HCT116 (cell line): ENCODE data around the gene UNC79. TPM values are rescaled to one million over a fixed set of nuclear protein-coding genes. Genes with fewer than 3 reads are reported as not detected.

Experiments used
- ATAC-seq: fragments of 200-7000 bp; cut with Tn5 transposase; 2 replicates; pipeline ENCODE4 v1.9.1; 2020; ENCODE audit warnings: mild to moderate bottlenecking, moderate library complexity
- BruUV-seq: library from RNA; stranded (reverse); fragments of 400-500 nt; replicated peaks from 2 replicates; lab custom pipeline; 2021; lab: Mats Ljungman, UMichigan
- CTCF ChIA-PET: fragments of 300-600 bp; sonication (Branson Sonifier 250); formaldehyde crosslinking; loops from one replicate; lab custom pipeline; 2021; ENCODE audit warnings: antibody characterized with exemption; lab: Charles Lee
- POLR2A ChIA-PET: fragments of 300-600, 350-600 bp; sonication (Branson Sonifier 250); formaldehyde crosslinking; loops from one replicate; lab custom pipeline; 2021; ENCODE audit warnings: antibody characterized with exemption; lab: Charles Lee
- RAD21 ChIA-PET, 2 experiments: fragments of 300-600 bp; sonication (Branson Sonifier 250); formaldehyde crosslinking; loops; one replicate each; lab custom pipeline; 2023; ENCODE audit warnings: low total read pairs in 2 of 2; ENCODE audit not compliant: uncharacterized antibody in 2 of 2, unreplicated experiment in 2 of 2, low non-redundant PET in 1 of 2; lab: Charles Lee
- DNase-seq: peaks from one replicate; pipeline ENCODE4 v3.0.0-alpha.2; 2010; ENCODE audit warnings: low read depth, low spot score
- H2AFZ ChIP-seq: fragments of 200-600 bp; shearing (Covaris generic), sonication (generic); 2 replicates; pipeline ENCODE4 v1.6.1; 2017; ENCODE audit warnings: low read depth, mixed run types, mixed read lengths, antibody characterized with exemption, low read length; ENCODE audit not compliant: poor library complexity, severe bottlenecking
- H3K27ac ChIP-seq: 2 replicates; pipeline ENCODE4 v1.5.1; 2012; ENCODE audit warnings: low read depth, low read length
- H3K27me3 ChIP-seq: fragments of 200-600 bp; sonication (generic); 2 replicates; pipeline ENCODE4 v1.6.1; 2016; ENCODE audit warnings: mixed run types, low read length, mixed read lengths; ENCODE audit not compliant: insufficient read depth
- H3K36me3 ChIP-seq, 2 experiments: fragments of 200-500 bp in 1 of 2; fragments of 200-600 bp in 1 of 2; sonication (Bioruptor generic) in 1 of 2; sonication (generic) in 1 of 2; 2 replicates each; pipeline versions ENCODE4 v1.5.1 to v1.6.1; 2014 to 2016; ENCODE audit warnings: low read length in 2 of 2, inconsistent platforms in 1 of 2, mixed read lengths in 1 of 2, mixed run types in 1 of 2; ENCODE audit not compliant: insufficient read depth in 2 of 2, control insufficient read depth in 1 of 2
- H3K4me1 ChIP-seq, 2 experiments: fragments of 200-600 bp in 1 of 2; sonication (generic) in 1 of 2; 2 replicates each; pipeline versions ENCODE4 v1.5.1 to v1.6.1; 2012 to 2017; ENCODE audit warnings: low read length in 2 of 2, inconsistent platforms in 1 of 2, mild to moderate bottlenecking in 1 of 2, mixed read lengths in 1 of 2, mixed run types in 1 of 2, moderate library complexity in 1 of 2; ENCODE audit not compliant: insufficient read depth in 2 of 2, control insufficient read depth in 1 of 2
- H3K4me2 ChIP-seq: fragments of 200-600 bp; sonication (generic); 2 replicates; pipeline ENCODE4 v1.6.1; 2017; ENCODE audit warnings: mixed run types, low read length, mixed read lengths
- H3K4me3 ChIP-seq, 2 experiments: fragments of 200-600 bp in 1 of 2; sonication (generic) in 1 of 2; replicated peaks in 1 of 2; 2 replicates each; pipeline ENCODE4 v1.5.1; 2011 to 2016; ENCODE audit warnings: low read length in 2 of 2, control low read depth in 1 of 2, low read depth in 1 of 2, mild to moderate bottlenecking in 1 of 2, mixed read lengths in 1 of 2, mixed run types in 1 of 2
- H3K79me2 ChIP-seq: fragments of 200-600 bp; sonication (generic); 2 replicates; pipeline ENCODE4 v1.6.1; 2017; ENCODE audit warnings: mild to moderate bottlenecking, mixed run types, low read length, moderate library complexity, mixed read lengths; ENCODE audit not compliant: insufficient read depth
- H3K9ac ChIP-seq: fragments of 200-600 bp; sonication (generic); 2 replicates; pipeline ENCODE4 v1.6.1; 2016; ENCODE audit warnings: low read length, mixed read lengths
- H3K9me2 ChIP-seq: fragments of 200-600 bp; sonication (generic), shearing (Covaris generic); 2 replicates; pipeline ENCODE4 v1.6.1; 2017; ENCODE audit warnings: mixed run types, mild to moderate bottlenecking, moderate library complexity; ENCODE audit not compliant: insufficient read depth
- H3K9me3 ChIP-seq, 2 experiments: fragments of 200-500 bp in 1 of 2; fragments of 200-600 bp in 1 of 2; sonication (Bioruptor generic) in 1 of 2; sonication (generic) in 1 of 2; 2 replicates each; pipeline ENCODE4 v1.6.1; 2014 to 2017; ENCODE audit warnings: low read length in 2 of 2, mixed read lengths in 2 of 2, inconsistent platforms in 1 of 2, low read depth in 1 of 2, mild to moderate bottlenecking in 1 of 2, mixed run types in 1 of 2, moderate library complexity in 1 of 2; ENCODE audit not compliant: control insufficient read depth in 1 of 2, insufficient read depth in 1 of 2
- H4K20me1 ChIP-seq: fragments of 200-600 bp; sonication (generic), shearing (Covaris generic); 2 replicates; pipeline ENCODE4 v1.6.1; 2017; ENCODE audit warnings: mixed run types, mild to moderate bottlenecking, moderate library complexity; ENCODE audit not compliant: insufficient read depth
- EGR1 ChIP-seq: IDR thresholded peaks from 2 replicates; pipeline ENCODE4 v1.6.1; 2012; ENCODE audit warnings: low read depth
- EZH2phosphoT487 ChIP-seq: fragments of 200-600 bp; IDR thresholded peaks from 2 replicates; pipeline ENCODE4 v1.6.1; 2018; ENCODE audit warnings: antibody characterized with exemption, borderline replicate concordance
- FOSL1 ChIP-seq: IDR thresholded peaks from 2 replicates; pipeline ENCODE4 v1.6.1; 2012; ENCODE audit warnings: low read depth
- JUND ChIP-seq: IDR thresholded peaks from 2 replicates; pipeline ENCODE4 v1.6.1; 2012
- POLR2A ChIP-seq: IDR thresholded peaks from 2 replicates; pipeline ENCODE4 v1.7.0; 2011; ENCODE audit warnings: borderline replicate concordance; ENCODE audit not compliant: insufficient read depth, insufficient read length; ENCODE audit errors: extremely low read depth
- POLR2AphosphoS5 ChIP-seq: IDR thresholded peaks from 2 replicates; pipeline ENCODE4 v1.6.1; 2011; ENCODE audit warnings: mild to moderate bottlenecking, low read depth, low read length, moderate library complexity
- SIN3A ChIP-seq: IDR thresholded peaks from 2 replicates; pipeline ENCODE4 v1.6.1; 2012; ENCODE audit warnings: low read depth
- SP1 ChIP-seq: IDR thresholded peaks from 2 replicates; pipeline ENCODE4 v1.6.1; 2012; ENCODE audit warnings: low read depth
- SRF ChIP-seq: IDR thresholded peaks from 2 replicates; pipeline ENCODE4 v1.6.1; 2012; ENCODE audit warnings: low read depth
- ZFX ChIP-seq: fragments of 450-650 bp; IDR thresholded peaks from 2 replicates; pipeline ENCODE4 v1.6.1; 2017
- ZNF274 ChIP-seq: fragments of 200-500 bp; sonication (Bioruptor generic); IDR thresholded peaks from 2 replicates; pipeline ENCODE4 v1.6.1; 2014; ENCODE audit warnings: mild to moderate bottlenecking, low read depth, low read length, inconsistent platforms
- intact Hi-C: fragments of 100-400 bp; cut with micrococcal nuclease; formaldehyde crosslinking; loops from 2 replicates; pipeline ENCODE4 v1.10.0; 2022
- total RNA-seq: library from RNA; stranded (reverse); gene quantifications from one replicate; pipeline ENCODE4 v1.2.1, GENCODE V29; 2021; ENCODE audit not compliant: unreplicated experiment
- TF ChIP-seq, protein P1 (sequence below): IDR thresholded peaks from 2 replicates; pipeline ENCODE4 v1.6.1; 2012
- TF ChIP-seq, protein P2 (sequence below): IDR thresholded peaks from 2 replicates; pipeline ENCODE4 v1.6.1; 2012; ENCODE audit warnings: low read depth
- TF ChIP-seq, protein P3 (sequence below): IDR thresholded peaks from 2 replicates; pipeline ENCODE4 v1.6.1; 2011; ENCODE audit warnings: mild to moderate bottlenecking, low read length, moderate library complexity; ENCODE audit not compliant: insufficient replicate concordance; ENCODE audit errors: extremely low read depth

The UNC79 gene
- total RNA-seq, 1 experiment from 2014 or later = 0.10 TPM

DNA sequence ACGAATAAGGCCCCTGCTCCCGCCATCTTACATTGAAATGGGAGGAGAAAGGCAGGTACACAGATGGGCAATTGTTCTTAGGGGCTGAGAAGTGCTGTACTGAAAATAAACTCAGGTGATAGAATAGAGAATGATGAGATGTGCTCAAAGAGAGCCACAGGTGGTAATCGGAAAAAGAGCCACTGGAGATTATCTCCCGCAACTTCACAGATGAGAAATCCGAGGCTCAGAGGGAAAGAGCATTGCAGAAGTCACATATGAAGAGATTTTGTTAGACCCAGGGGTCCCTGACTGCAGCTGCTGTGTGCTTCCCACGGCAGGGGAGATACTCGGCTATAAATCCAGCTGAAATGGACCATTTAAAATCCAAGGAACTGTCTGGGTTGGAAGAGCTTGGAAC is 283.9 kb downstream of the UNC79 start:
- Histone ChIP-seq H3K27me3 (no peaks in the 10 kb centered on the region), H4K20me1 (no peaks in the 10 kb centered on the region), H3K36me3 (no peaks in the 10 kb centered on the region), H3K4me3 (no peak overlapping the region), H3K27ac (no peak overlapping the region), H3K4me2 (no peak overlapping the region), H3K9me2 (no peaks in the 10 kb centered on the region), H3K9ac (no peak overlapping the region), H2AFZ (no peak overlapping the region), H3K4me1 (peaks cover 0 to 4% of the 10 kb centered on the region in 2 experiments; a peak in 1 of 4 replicates), H3K9me3 (no peaks in the 10 kb centered on the region), H3K79me2 (no peaks in the 10 kb centered on the region)
- intact Hi-C loops = no loop called here
- DNase-seq = no peak
- RAD21 ChIA-PET = no interaction called here
- CTCF ChIA-PET = no interaction called here
- POLR2A ChIA-PET = no interaction called here
- BruUV-seq = no TSS peak
- no peak for ATAC-seq
- TF ChIP-seq SRF (no peak), ZNF274 (no peak), EZH2phosphoT487 (no peak), POLR2A (no peak), POLR2AphosphoS5 (no peak), FOSL1 (no peak), ZFX (no peak), JUND (no peak), SP1 (no peak), SIN3A (no peak), EGR1 (no peak)
- TF ChIP-seq, protein P1, sequence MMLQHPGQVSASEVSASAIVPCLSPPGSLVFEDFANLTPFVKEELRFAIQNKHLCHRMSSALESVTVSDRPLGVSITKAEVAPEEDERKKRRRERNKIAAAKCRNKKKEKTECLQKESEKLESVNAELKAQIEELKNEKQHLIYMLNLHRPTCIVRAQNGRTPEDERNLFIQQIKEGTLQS = no peak
- TF ChIP-seq, protein P2, sequence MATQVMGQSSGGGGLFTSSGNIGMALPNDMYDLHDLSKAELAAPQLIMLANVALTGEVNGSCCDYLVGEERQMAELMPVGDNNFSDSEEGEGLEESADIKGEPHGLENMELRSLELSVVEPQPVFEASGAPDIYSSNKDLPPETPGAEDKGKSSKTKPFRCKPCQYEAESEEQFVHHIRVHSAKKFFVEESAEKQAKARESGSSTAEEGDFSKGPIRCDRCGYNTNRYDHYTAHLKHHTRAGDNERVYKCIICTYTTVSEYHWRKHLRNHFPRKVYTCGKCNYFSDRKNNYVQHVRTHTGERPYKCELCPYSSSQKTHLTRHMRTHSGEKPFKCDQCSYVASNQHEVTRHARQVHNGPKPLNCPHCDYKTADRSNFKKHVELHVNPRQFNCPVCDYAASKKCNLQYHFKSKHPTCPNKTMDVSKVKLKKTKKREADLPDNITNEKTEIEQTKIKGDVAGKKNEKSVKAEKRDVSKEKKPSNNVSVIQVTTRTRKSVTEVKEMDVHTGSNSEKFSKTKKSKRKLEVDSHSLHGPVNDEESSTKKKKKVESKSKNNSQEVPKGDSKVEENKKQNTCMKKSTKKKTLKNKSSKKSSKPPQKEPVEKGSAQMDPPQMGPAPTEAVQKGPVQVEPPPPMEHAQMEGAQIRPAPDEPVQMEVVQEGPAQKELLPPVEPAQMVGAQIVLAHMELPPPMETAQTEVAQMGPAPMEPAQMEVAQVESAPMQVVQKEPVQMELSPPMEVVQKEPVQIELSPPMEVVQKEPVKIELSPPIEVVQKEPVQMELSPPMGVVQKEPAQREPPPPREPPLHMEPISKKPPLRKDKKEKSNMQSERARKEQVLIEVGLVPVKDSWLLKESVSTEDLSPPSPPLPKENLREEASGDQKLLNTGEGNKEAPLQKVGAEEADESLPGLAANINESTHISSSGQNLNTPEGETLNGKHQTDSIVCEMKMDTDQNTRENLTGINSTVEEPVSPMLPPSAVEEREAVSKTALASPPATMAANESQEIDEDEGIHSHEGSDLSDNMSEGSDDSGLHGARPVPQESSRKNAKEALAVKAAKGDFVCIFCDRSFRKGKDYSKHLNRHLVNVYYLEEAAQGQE = no peak
- TF ChIP-seq, protein P3, sequence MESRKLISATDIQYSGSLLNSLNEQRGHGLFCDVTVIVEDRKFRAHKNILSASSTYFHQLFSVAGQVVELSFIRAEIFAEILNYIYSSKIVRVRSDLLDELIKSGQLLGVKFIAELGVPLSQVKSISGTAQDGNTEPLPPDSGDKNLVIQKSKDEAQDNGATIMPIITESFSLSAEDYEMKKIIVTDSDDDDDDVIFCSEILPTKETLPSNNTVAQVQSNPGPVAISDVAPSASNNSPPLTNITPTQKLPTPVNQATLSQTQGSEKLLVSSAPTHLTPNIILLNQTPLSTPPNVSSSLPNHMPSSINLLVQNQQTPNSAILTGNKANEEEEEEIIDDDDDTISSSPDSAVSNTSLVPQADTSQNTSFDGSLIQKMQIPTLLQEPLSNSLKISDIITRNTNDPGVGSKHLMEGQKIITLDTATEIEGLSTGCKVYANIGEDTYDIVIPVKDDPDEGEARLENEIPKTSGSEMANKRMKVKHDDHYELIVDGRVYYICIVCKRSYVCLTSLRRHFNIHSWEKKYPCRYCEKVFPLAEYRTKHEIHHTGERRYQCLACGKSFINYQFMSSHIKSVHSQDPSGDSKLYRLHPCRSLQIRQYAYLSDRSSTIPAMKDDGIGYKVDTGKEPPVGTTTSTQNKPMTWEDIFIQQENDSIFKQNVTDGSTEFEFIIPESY = no peak
